Measurements from ENCODE around the gene NECTIN2.
"Not testable (repeated sequence)": the region's sequence is repeated elsewhere in the genome, so short reads cannot be mapped to it uniquely, and the experiment has no call there.

NECTIN2 gene

GRCh38 chr19:44817725-44818465 is 28.2 kb upstream of the NECTIN2 start:
- DNase-seq, result no peak

- no peak for DNase-seq
Observed at GRCh38 chr19:44818466-44819031, 27.5 kb upstream of the NECTIN2 start.

- DNase-seq, result no peak
Observed at GRCh38 chr19:44819246-44819832, 26.8 kb upstream of the NECTIN2 start.

GRCh38 chr19:44820648-44821609 is 25.2 kb upstream of the NECTIN2 start:
- DNase-seq, result no peak

- no peak for DNase-seq
Observed at GRCh38 chr19:44822177-44822576, 23.9 kb upstream of the NECTIN2 start.

- DNase-seq, result no peak
Observed at GRCh38 chr19:44822670-44823372, 23.3 kb upstream of the NECTIN2 start.

- no peak for DNase-seq
Observed at GRCh38 chr19:44823373-44823698, 22.8 kb upstream of the NECTIN2 start.

GRCh38 chr19:44824761-44825160 is 21.3 kb upstream of the NECTIN2 start:
- DNase-seq, result no peak

GRCh38 chr19:44832875-44833274 is 13.2 kb upstream of the NECTIN2 start:
- DNase-seq, result not testable (repeated sequence)

- DNase-seq, result not testable (repeated sequence)
Observed at GRCh38 chr19:44834399-44834798, 11.7 kb upstream of the NECTIN2 start.

GRCh38 chr19:44839276-44839675 is 6.8 kb upstream of the NECTIN2 start:
- DNase-seq, result no peak

- DNase-seq, result no peak
Observed at GRCh38 chr19:44840811-44841210, 5.3 kb upstream of the NECTIN2 start.

- DNase-seq, result no peak
Observed at GRCh38 chr19:44841231-44841630, 4.9 kb upstream of the NECTIN2 start.

- DNase-seq, result no peak
Observed at GRCh38 chr19:44845286-44845611, 848 bp upstream of the NECTIN2 start.

- no peak for DNase-seq
Observed at GRCh38 chr19:44846455-44847143, 502 bp downstream of the NECTIN2 start.

GRCh38 chr19:44847144-44848035 is 1.3 kb downstream of the NECTIN2 start:
- DNase-seq, result peak in 1 of 2 experiments; percentile 31

- DNase-seq, result no peak
Observed at GRCh38 chr19:44848036-44848811, 2.1 kb downstream of the NECTIN2 start.

GRCh38 chr19:44848812-44849447 is 2.8 kb downstream of the NECTIN2 start:
- no peak for DNase-seq

- no peak for DNase-seq
Observed at GRCh38 chr19:44850641-44851109, 4.6 kb downstream of the NECTIN2 start.

- DNase-seq, result no peak
Observed at GRCh38 chr19:44851427-44851826, 5.3 kb downstream of the NECTIN2 start.
